Right atrium auricular region (tissue), 2 donors: ENCODE measurements around the gene DYNC2I2. TPM values are rescaled to one million over a fixed set of nuclear protein-coding genes. Genes with fewer than 3 reads are reported as not detected.
A peak's percentile ranks its signal among the peaks of the same experiment; 100 is the strongest.
"Not testable (repeated sequence)": the region's sequence is repeated elsewhere in the genome, so short reads cannot be mapped to it uniquely, and the experiment has no call there.

Experiments used
- DNase-seq: peaks from one replicate; pipeline ENCODE4 v3.0.0-alpha.2; 2019; ENCODE audit warnings: low spot score
- H3K27ac ChIP-seq, 2 donors: fragments of 200-600 bp; sonication (generic); 1 replicate in 1 of 2; 2 replicates in 1 of 2; pipeline ENCODE4 v1.5.1; 2016 to 2019
- H3K27me3 ChIP-seq, 2 donors: fragments of 200-600 bp; sonication (generic); one replicate each; pipeline versions ENCODE4 v1.5.1 to v1.6.0; 2017 to 2019
- H3K36me3 ChIP-seq: fragments of 200-600 bp; sonication (generic); one replicate; pipeline ENCODE4 v1.5.1; 2016
- H3K4me1 ChIP-seq, 2 donors: fragments of 200-600 bp; sonication (generic); one replicate each; pipeline versions ENCODE4 v1.5.1 to v1.6.0; 2017 to 2019
- H3K4me3 ChIP-seq, 2 donors: fragments of 200-600 bp; sonication (generic); 1 replicate in 1 of 2; 2 replicates in 1 of 2; pipeline ENCODE4 v1.5.1; 2017 to 2019; ENCODE audit warnings: mild to moderate bottlenecking in 1 of 2, moderate library complexity in 1 of 2
- H3K9me3 ChIP-seq, 2 donors: fragments of 200-600 bp; sonication (generic); one replicate each; pipeline ENCODE4 v1.5.1; 2019
- total RNA-seq, 2 donors: library from RNA; depleted of rRNA; stranded (reverse); fragments of >200 nt; gene quantifications; one replicate each; pipeline ENCODE4 v1.1.0, GENCODE V29; 2016
- TF ChIP-seq, protein P1 (sequence below), 2 donors: fragments of 200-600 bp; sonication (generic); IDR thresholded peaks; one replicate each; pipeline ENCODE4 v1.5.1; 2019; ENCODE audit warnings: antibody characterized with exemption in 2 of 2

Gene DYNC2I2
- total RNA-seq, 2 donors from 2014 or later = 23.1 to 33.1 TPM

- Histone ChIP-seq H3K4me1 (no peaks in the 10 kb centered on the region), H3K36me3 (peaks cover 95% of the 10 kb centered on the region), H3K27ac (no peak overlapping the region), H3K9me3 (no peaks in the 10 kb centered on the region), H3K27me3 (no peaks in the 10 kb centered on the region), H3K4me3 (no peak overlapping the region)
- no peak for DNase-seq
- TF ChIP-seq, protein P1, sequence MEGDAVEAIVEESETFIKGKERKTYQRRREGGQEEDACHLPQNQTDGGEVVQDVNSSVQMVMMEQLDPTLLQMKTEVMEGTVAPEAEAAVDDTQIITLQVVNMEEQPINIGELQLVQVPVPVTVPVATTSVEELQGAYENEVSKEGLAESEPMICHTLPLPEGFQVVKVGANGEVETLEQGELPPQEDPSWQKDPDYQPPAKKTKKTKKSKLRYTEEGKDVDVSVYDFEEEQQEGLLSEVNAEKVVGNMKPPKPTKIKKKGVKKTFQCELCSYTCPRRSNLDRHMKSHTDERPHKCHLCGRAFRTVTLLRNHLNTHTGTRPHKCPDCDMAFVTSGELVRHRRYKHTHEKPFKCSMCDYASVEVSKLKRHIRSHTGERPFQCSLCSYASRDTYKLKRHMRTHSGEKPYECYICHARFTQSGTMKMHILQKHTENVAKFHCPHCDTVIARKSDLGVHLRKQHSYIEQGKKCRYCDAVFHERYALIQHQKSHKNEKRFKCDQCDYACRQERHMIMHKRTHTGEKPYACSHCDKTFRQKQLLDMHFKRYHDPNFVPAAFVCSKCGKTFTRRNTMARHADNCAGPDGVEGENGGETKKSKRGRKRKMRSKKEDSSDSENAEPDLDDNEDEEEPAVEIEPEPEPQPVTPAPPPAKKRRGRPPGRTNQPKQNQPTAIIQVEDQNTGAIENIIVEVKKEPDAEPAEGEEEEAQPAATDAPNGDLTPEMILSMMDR (IDR thresholded peaks at IDR 0.05) = no peak
Measured at GRCh38 chr9:128600099-128600498, 56.5 kb downstream of the DYNC2I2 start.

GRCh38 chr9:128595471-128595870 lies 61.2 kb downstream of the DYNC2I2 start:
- Histone ChIP-seq H3K27ac (no peak overlapping the region), H3K36me3 (peaks cover 99% of the 10 kb centered on the region), H3K4me3 (no peak overlapping the region), H3K4me1 (no peaks in the 10 kb centered on the region), H3K27me3 (no peaks in the 10 kb centered on the region), H3K9me3 (no peaks in the 10 kb centered on the region)
- no peak for DNase-seq
- TF ChIP-seq, protein P1 (IDR thresholded peaks at IDR 0.05) = no peak

DNA sequence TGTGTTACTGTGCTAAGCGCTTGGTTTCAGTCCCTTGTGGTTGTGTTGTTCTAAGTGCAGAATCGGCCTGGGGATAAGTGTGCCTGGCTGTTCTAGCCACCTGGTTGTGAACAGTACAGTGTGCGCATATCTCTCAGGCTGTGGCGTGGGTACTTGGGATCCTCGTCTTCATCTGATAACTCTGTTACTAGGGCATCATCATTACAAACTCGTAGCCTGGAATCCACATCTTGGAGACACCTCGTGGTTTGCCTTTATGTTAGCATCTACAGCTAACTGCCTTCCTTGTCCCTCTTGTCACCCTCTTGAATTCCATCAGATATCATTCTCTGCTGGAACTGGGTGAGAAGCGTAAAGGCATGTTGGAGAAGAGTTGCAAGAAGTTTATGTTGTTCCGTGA lies 62.8 kb downstream of the DYNC2I2 start:
- H3K27ac ChIP-seq = no peak overlapping the region
- TF ChIP-seq, protein P1 (IDR thresholded peaks at IDR 0.05) = no peak
- H3K4me1 ChIP-seq = no peaks in the 10 kb centered on the region
- H3K9me3 ChIP-seq = no peaks in the 10 kb centered on the region
- no peaks in the 10 kb centered on the region for H3K27me3 ChIP-seq
- DNase-seq = no peak
- no peak overlapping the region for H3K4me3 ChIP-seq
- peaks cover 97% of the 10 kb centered on the region for H3K36me3 ChIP-seq

- Histone ChIP-seq H3K4me3 (no peak overlapping the region), H3K4me1 (no peaks in the 10 kb centered on the region), H3K9me3 (no peaks in the 10 kb centered on the region), H3K36me3 (peaks cover 97% of the 10 kb centered on the region), H3K27ac (no peak overlapping the region), H3K27me3 (no peaks in the 10 kb centered on the region)
- no peak for DNase-seq
- TF ChIP-seq, protein P1 (IDR thresholded peaks at IDR 0.05) = no peak
Measured at GRCh38 chr9:128593039-128593438, 63.6 kb downstream of the DYNC2I2 start.

DNA sequence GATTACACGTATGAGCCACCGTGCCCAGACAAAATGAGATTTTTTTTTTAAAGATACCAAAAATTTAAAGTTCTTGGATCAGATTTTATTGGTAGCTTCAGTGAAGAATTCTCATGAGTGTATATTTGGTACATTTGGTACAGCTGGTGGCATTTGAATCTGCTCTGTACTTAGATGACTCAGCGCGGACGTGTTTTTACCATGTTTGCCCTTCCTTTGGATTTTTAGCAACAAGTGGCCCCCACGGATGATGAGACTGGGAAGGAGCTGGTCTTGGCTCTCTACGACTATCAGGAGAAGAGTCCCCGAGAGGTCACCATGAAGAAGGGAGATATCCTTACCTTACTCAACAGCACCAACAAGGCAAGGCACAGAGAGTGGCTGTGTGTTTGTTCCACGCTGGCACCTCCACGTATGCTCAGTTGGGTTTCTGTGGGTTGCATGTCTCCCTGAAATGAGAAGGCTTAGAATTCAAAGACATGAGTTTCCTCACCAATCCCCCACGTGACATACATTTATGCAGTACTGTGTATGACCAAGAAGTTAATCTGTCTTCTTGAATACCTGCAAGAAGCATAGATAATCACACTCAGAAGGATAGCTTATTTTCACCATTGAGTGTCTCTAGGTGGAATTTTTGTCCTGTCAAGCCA lies 67.9 kb downstream of the DYNC2I2 start:
- Histone ChIP-seq H3K27me3 (no peaks in the 10 kb centered on the region), H3K9me3 (no peaks in the 10 kb centered on the region), H3K36me3 (peaks cover 98% of the 10 kb centered on the region), H3K4me1 (no peaks in the 10 kb centered on the region), H3K27ac (no peak overlapping the region), H3K4me3 (no peak overlapping the region)
- DNase-seq = no peak
- TF ChIP-seq, protein P1 (IDR thresholded peaks at IDR 0.05) = no peak

- no peak for DNase-seq
- Histone ChIP-seq H3K4me3 (no peak overlapping the region), H3K36me3 (peaks cover 98% of the 10 kb centered on the region), H3K27ac (no peak overlapping the region), H3K9me3 (no peaks in the 10 kb centered on the region), H3K4me1 (no peaks in the 10 kb centered on the region), H3K27me3 (no peaks in the 10 kb centered on the region)
- TF ChIP-seq, protein P1 (IDR thresholded peaks at IDR 0.05) = no peak
Measured at GRCh38 chr9:128587453-128587852, 69.2 kb downstream of the DYNC2I2 start.

GRCh38 chr9:128586934-128587333 lies 69.7 kb downstream of the DYNC2I2 start:
- H3K9me3 ChIP-seq, H3K4me3 ChIP-seq, H3K27ac ChIP-seq, H3K27me3 ChIP-seq, DNase-seq, H3K4me1 ChIP-seq: not testable (repeated sequence)
- H3K36me3 ChIP-seq = peaks cover 98% of the 10 kb centered on the region

DNA sequence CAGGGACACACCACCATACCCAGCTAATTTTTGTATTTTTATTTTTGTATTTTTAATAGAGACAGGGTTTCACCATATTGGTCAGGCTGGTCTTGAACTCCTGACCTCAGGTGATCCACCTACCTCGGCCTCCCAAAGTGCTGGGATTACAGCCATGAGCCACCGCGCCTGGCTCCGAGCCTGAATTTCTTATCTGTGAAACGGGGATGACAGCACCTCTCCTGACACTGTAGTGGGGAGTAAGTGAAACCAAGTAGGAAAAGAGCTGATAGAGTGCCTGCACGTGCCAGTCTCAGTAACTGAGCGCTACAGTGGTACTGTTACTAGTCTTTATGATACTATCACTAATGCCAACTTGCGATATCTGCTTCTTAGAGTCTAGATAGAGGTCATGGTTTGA lies 71.5 kb downstream of the DYNC2I2 start:
- not testable (repeated sequence) for H3K4me3 ChIP-seq, H3K4me1 ChIP-seq, DNase-seq, H3K27me3 ChIP-seq, H3K9me3 ChIP-seq
- peak overlapping the region; percentile 13 to 16 for H3K27ac ChIP-seq
- peaks cover 100% of the 10 kb centered on the region for H3K36me3 ChIP-seq
